ENCODE measurements around the gene CYP2A13.
"Not testable (repeated sequence)": the region's sequence is repeated elsewhere in the genome, so short reads cannot be mapped to it uniquely, and the experiment has no call there.

GRCh38 chr19:41053331-41053730, 34.9 kb upstream of the CYP2A13 start:
- not testable (repeated sequence) for TF ChIP-seq POLR2A (IDR thresholded peaks at IDR 0.05; ENCODE audit: low read depth); EP300 (IDR thresholded peaks at IDR 0.05)
- TF ChIP-seq, protein P1, sequence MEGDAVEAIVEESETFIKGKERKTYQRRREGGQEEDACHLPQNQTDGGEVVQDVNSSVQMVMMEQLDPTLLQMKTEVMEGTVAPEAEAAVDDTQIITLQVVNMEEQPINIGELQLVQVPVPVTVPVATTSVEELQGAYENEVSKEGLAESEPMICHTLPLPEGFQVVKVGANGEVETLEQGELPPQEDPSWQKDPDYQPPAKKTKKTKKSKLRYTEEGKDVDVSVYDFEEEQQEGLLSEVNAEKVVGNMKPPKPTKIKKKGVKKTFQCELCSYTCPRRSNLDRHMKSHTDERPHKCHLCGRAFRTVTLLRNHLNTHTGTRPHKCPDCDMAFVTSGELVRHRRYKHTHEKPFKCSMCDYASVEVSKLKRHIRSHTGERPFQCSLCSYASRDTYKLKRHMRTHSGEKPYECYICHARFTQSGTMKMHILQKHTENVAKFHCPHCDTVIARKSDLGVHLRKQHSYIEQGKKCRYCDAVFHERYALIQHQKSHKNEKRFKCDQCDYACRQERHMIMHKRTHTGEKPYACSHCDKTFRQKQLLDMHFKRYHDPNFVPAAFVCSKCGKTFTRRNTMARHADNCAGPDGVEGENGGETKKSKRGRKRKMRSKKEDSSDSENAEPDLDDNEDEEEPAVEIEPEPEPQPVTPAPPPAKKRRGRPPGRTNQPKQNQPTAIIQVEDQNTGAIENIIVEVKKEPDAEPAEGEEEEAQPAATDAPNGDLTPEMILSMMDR (IDR thresholded peaks at IDR 0.05), result not testable (repeated sequence)
